Endodermal cell (in vitro differentiated cells): ENCODE measurements around the gene LCA5L. TPM values are rescaled to one million over a fixed set of nuclear protein-coding genes. Genes with fewer than 3 reads are reported as not detected.

Source experiments
- DNase-seq: peaks from one replicate; pipeline ENCODE4 v3.0.0-alpha.2; 2017
- H3K27ac ChIP-seq: 2 replicates; pipeline ENCODE4 v1.5.1; 2013; ENCODE audit warnings: mild to moderate bottlenecking, low read depth, low read length, moderate library complexity
- H3K27me3 ChIP-seq: 2 replicates; pipeline ENCODE4 v1.6.1; 2013; ENCODE audit warnings: mild to moderate bottlenecking, low read length, moderate library complexity; ENCODE audit not compliant: insufficient read depth, control insufficient read depth, poor library complexity, severe bottlenecking
- H3K36me3 ChIP-seq: 2 replicates; pipeline ENCODE4 v1.7.0; 2013; ENCODE audit warnings: mild to moderate bottlenecking, low read length, moderate library complexity; ENCODE audit not compliant: control insufficient read depth, insufficient read depth
- H3K4me1 ChIP-seq: one replicate; pipeline ENCODE4 v1.7.0; 2013; ENCODE audit warnings: low read length; ENCODE audit not compliant: control insufficient read depth, insufficient read depth
- H3K4me3 ChIP-seq: 2 replicates; pipeline ENCODE4 v1.5.1; 2013; ENCODE audit warnings: mild to moderate bottlenecking, low read length, moderate library complexity
- H3K9ac ChIP-seq: 2 replicates; pipeline ENCODE4 v1.6.1; 2013; ENCODE audit warnings: mild to moderate bottlenecking, low read length, moderate library complexity; ENCODE audit not compliant: poor library complexity, severe bottlenecking; ENCODE audit errors: extremely low read depth
- H3K9me3 ChIP-seq: 2 replicates; pipeline ENCODE4 v1.6.1; 2013; ENCODE audit warnings: mild to moderate bottlenecking, low read length, moderate library complexity; ENCODE audit not compliant: control insufficient read depth
- H3K27ac Mint-ChIP-seq: 2 replicates; pipeline ENCODE4 v1.8.0; 2020; ENCODE audit warnings: mixed read lengths
- H3K27me3 Mint-ChIP-seq: 2 replicates; pipeline ENCODE4 v1.8.0; 2021; ENCODE audit warnings: mild to moderate bottlenecking, mixed read lengths; ENCODE audit not compliant: insufficient read depth
- H3K36me3 Mint-ChIP-seq: 2 replicates; pipeline ENCODE4 v1.8.0; 2020; ENCODE audit warnings: low read depth, mixed read lengths
- H3K4me1 Mint-ChIP-seq: 2 replicates; pipeline ENCODE4 v1.8.0; 2020; ENCODE audit warnings: mixed read lengths
- H3K4me3 Mint-ChIP-seq: 2 replicates; pipeline ENCODE4 v1.8.0; 2020; ENCODE audit warnings: mild to moderate bottlenecking, moderate library complexity, mixed read lengths
- H3K9me3 Mint-ChIP-seq: 2 replicates; pipeline ENCODE4 v1.8.0; 2020; ENCODE audit warnings: mild to moderate bottlenecking, mixed read lengths
- WGBS, 2 experiments: methylation state at CpG; one replicate each; pipeline versions ENCODE4 v1.1.5 to v1.1.7; 2013; ENCODE audit warnings: missing lambda C conversion rate in 2 of 2, mixed read lengths in 1 of 2; ENCODE audit not compliant: insufficient coverage in 1 of 2, insufficient read length in 1 of 2; 5-methylcytosine and 5-hydroxymethylcytosine counted together
- total RNA-seq, 2 donors: library from RNA; stranded (reverse); fragmentation: NEBNext Ultra II Directional in 1 of 2; extraction: Animal tissue kit (Norgen Biotek cat#: 25700) in 1 of 2; gene quantifications; 2 replicates in 1 of 2; 3 replicates in 1 of 2; pipeline ENCODE4 v1.2.1, GENCODE V29; 2021
- TF ChIP-seq, protein P1 (sequence below): fragments of 200-600 bp; sonication (generic); conservative IDR thresholded peaks from 2 replicates; pipeline ENCODE4 v1.5.0; 2021; ENCODE audit warnings: antibody characterized with exemption, mild to moderate bottlenecking

The LCA5L gene
- total RNA-seq, 2 donors from 2014 or later, result 2.4 to 3.6 TPM

DNA sequence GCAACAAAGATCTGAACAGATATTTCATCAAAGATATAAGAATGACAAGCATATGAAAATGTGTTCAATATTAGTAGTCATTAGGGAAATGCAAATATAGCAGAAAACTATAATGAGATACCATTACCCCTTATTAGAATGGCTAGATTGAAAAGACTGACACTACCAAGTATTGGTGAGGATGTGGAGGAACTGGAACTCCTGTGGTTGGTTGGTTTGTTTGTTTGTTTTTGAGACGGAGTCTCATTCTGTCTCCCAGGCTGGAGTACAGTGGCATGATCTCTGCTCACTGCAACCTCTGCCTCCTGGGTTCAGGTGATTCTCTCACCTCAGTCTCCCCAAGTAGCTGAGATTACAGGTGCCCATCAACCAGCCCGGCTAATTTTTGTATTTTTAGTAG is 77.8 kb downstream of the LCA5L start:
- H3K9ac ChIP-seq, result no peak overlapping the region
- TF ChIP-seq, protein P1, sequence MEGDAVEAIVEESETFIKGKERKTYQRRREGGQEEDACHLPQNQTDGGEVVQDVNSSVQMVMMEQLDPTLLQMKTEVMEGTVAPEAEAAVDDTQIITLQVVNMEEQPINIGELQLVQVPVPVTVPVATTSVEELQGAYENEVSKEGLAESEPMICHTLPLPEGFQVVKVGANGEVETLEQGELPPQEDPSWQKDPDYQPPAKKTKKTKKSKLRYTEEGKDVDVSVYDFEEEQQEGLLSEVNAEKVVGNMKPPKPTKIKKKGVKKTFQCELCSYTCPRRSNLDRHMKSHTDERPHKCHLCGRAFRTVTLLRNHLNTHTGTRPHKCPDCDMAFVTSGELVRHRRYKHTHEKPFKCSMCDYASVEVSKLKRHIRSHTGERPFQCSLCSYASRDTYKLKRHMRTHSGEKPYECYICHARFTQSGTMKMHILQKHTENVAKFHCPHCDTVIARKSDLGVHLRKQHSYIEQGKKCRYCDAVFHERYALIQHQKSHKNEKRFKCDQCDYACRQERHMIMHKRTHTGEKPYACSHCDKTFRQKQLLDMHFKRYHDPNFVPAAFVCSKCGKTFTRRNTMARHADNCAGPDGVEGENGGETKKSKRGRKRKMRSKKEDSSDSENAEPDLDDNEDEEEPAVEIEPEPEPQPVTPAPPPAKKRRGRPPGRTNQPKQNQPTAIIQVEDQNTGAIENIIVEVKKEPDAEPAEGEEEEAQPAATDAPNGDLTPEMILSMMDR, result no peak
- no peak for DNase-seq
- no peaks in the 10 kb centered on the region for H3K36me3 ChIP-seq
- no peak overlapping the region for H3K27ac ChIP-seq
- no peak overlapping the region for H3K4me3 ChIP-seq
- H3K4me3 Mint-ChIP-seq, result no peak overlapping the region
- H3K9me3 ChIP-seq, result no peaks in the 10 kb centered on the region
- no peaks in the 10 kb centered on the region for H3K4me1 Mint-ChIP-seq
- H3K27me3 Mint-ChIP-seq, result no peaks in the 10 kb centered on the region
- no peaks in the 10 kb centered on the region for H3K4me1 ChIP-seq
- H3K36me3 Mint-ChIP-seq, result no peaks in the 10 kb centered on the region
- no peak overlapping the region for H3K27ac Mint-ChIP-seq
- no peaks in the 10 kb centered on the region for H3K27me3 ChIP-seq
- WGBS, 2 experiments, result 80 to 95% methylated on average over 1 to 2 of the region's 2 CpGs
- H3K9me3 Mint-ChIP-seq, result peaks cover 2% of the 10 kb centered on the region

DNA sequence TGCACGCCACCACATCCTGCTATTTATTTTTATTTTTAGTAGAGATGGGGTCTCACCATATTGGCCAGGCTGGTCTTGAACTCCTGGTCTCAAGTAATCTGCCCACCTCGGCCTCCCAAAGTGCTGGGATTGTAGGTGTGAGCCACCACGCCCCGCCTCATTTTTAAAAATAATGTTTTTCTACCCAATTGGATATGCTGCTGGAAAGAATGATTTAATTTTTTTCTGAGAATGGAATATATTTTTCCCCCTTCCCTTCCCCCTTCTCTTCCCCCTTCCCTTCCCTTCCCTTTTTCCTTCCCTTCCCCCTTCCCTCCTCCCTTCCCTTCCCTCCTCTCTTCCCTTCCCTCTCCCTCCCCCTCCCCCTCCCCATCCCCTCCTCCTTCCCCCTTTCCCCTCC is 79.0 kb downstream of the LCA5L start:
- Histone ChIP-seq H3K9ac (no peak overlapping the region), H3K36me3 (no peaks in the 10 kb centered on the region), H3K9me3 (no peaks in the 10 kb centered on the region), H3K4me3 (no peak overlapping the region), H3K27ac (no peak overlapping the region), H3K4me1 (no peaks in the 10 kb centered on the region), H3K27me3 (no peaks in the 10 kb centered on the region)
- no peak for DNase-seq
- TF ChIP-seq, protein P1, result no peak
- Mint-ChIP-seq H3K4me1 (no peaks in the 10 kb centered on the region), H3K27ac (no peak overlapping the region), H3K4me3 (no peak overlapping the region), H3K36me3 (no peaks in the 10 kb centered on the region), H3K9me3 (peaks cover 2% of the 10 kb centered on the region), H3K27me3 (no peaks in the 10 kb centered on the region)
- 95% methylated on average over 2 of the region's 4 CpGs; no CpG with 5 or more reads in 1 of the 2 experiments for WGBS, 2 experiments

DNA sequence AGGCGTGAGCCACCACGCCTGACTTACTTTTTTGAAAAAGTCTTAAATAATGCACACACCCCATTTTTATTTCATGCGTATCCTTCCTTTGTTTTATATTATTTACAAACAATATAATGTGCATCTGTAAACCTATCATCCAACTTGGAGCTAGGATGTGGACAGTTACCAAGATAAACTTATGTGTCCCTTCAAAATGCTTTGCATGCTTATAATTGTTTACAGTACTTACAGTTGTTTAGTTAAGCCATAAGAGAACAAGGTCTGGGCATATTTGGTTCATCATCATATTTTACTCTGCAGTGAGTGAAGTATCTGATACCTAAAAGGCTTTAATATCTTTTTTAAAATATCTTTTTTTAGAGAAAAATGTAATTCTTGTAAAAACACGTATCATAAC is 80.6 kb downstream of the LCA5L start:
- Mint-ChIP-seq H3K27ac (no peak overlapping the region), H3K4me1 (no peaks in the 10 kb centered on the region), H3K9me3 (no peaks in the 10 kb centered on the region), H3K27me3 (no peaks in the 10 kb centered on the region), H3K36me3 (no peaks in the 10 kb centered on the region), H3K4me3 (no peak overlapping the region)
- Histone ChIP-seq H3K4me3 (no peak overlapping the region), H3K36me3 (no peaks in the 10 kb centered on the region), H3K27ac (no peak overlapping the region), H3K9ac (no peak overlapping the region), H3K9me3 (no peaks in the 10 kb centered on the region), H3K4me1 (no peaks in the 10 kb centered on the region), H3K27me3 (no peaks in the 10 kb centered on the region)
- TF ChIP-seq, protein P1, result no peak
- 97 to 100% methylated on average over 1 to 3 of the region's 4 CpGs for WGBS, 2 experiments
- no peak for DNase-seq
